Measurements from ENCODE around the gene GRXCR2.

Gene GRXCR2

DNA sequence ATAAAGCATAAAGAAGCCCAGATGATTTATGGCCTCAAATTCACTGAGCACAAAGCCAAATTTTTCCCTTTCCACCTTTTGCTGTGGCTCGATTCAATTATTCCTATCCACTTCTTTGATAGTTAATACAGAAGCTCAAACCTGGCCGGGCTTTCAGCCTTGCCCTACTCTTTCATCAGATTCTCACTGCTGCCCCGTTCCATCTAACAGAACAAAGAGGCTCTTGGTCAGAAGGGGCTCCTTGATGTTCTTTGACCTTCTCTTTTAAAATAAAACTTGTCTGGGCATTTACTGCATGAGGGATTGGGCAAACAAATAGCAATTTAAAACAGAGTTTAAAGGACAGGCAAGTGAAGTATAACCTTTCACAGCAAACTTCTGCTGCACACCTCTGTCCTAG, 9.8 kb downstream of the GRXCR2 start:
- no peak for DNase-seq (ENCODE audit: low read depth)
- no peak overlapping the region for H3K4me3 ChIP-seq (replicated peaks; ENCODE audit: low read depth, low read length)
- TF ChIP-seq, protein P1, sequence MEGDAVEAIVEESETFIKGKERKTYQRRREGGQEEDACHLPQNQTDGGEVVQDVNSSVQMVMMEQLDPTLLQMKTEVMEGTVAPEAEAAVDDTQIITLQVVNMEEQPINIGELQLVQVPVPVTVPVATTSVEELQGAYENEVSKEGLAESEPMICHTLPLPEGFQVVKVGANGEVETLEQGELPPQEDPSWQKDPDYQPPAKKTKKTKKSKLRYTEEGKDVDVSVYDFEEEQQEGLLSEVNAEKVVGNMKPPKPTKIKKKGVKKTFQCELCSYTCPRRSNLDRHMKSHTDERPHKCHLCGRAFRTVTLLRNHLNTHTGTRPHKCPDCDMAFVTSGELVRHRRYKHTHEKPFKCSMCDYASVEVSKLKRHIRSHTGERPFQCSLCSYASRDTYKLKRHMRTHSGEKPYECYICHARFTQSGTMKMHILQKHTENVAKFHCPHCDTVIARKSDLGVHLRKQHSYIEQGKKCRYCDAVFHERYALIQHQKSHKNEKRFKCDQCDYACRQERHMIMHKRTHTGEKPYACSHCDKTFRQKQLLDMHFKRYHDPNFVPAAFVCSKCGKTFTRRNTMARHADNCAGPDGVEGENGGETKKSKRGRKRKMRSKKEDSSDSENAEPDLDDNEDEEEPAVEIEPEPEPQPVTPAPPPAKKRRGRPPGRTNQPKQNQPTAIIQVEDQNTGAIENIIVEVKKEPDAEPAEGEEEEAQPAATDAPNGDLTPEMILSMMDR (IDR thresholded peaks at IDR 0.05; ENCODE audit: low read length, missing control alignments): no peak

DNA sequence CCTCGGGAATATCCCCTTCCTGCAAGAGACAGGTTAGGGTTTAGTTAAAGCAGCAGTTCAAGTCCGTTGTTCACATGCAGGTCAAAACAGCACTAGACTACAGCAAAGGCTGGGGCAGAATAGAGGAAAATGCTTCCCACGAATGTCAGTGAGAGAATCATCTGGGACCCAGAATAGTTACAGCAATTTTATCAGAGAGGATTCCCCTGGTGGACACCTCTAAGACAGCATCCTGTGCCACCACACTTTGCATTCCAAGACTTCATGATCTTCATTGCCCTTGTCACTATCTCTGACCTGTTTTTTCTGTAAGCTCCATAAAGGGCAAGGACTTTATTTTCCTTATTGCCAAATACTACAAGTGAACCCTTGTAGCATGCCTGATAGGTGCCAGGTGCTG, 12.9 kb downstream of the GRXCR2 start:
- no peak for DNase-seq (ENCODE audit: low read depth)
- TF ChIP-seq, protein P1 (IDR thresholded peaks at IDR 0.05; ENCODE audit: low read length, missing control alignments): peak; percentile 18
- H3K4me3 ChIP-seq (replicated peaks; ENCODE audit: low read depth, low read length): no peak overlapping the region

DNA sequence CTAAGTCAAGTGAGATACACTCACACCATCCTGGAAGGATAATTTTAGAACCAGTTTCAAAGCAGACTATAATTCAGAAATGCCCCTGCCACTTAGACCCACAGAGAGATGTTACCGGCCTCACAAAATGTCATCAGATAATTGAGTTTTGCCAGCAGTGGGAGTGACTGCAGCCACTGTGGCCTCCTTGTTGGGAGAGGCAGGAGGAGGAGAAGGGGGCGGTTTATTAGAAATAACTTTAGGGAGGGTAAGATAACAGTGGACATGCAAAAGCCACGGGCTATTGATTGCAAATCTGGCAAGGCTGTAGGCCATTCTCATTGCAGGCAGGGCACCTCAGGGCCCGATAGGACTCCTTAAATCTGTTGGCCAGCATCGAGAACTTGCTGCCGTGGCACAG, 13.4 kb downstream of the GRXCR2 start:
- no peak overlapping the region for H3K4me3 ChIP-seq (replicated peaks; ENCODE audit: low read depth, low read length)
- DNase-seq (ENCODE audit: low read depth): no peak
- TF ChIP-seq, protein P1 (IDR thresholded peaks at IDR 0.05; ENCODE audit: low read length, missing control alignments): no peak

DNA sequence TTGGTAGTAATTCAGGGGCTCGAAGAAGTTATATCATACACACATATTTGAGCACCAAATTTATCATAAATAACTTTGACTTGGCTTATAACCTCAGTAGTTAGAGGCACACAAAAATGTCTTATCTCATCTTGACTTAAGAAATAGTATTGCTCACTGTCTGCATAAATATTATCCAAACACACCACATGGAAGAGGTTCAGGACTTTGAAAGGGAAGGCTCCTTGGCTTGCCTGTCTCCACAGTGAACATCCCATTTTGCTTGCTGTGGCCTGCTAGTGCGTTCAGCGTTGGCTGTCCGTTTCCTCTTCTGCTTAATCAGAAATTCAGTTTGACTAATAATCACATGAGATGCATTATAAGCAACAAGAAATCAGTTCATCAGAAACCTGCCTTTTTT, 13.9 kb downstream of the GRXCR2 start:
- H3K4me3 ChIP-seq (replicated peaks; ENCODE audit: low read depth, low read length): no peak overlapping the region
- DNase-seq (ENCODE audit: low read depth): peak; percentile 41
- TF ChIP-seq, protein P1 (IDR thresholded peaks at IDR 0.05; ENCODE audit: low read length, missing control alignments): no peak

DNA sequence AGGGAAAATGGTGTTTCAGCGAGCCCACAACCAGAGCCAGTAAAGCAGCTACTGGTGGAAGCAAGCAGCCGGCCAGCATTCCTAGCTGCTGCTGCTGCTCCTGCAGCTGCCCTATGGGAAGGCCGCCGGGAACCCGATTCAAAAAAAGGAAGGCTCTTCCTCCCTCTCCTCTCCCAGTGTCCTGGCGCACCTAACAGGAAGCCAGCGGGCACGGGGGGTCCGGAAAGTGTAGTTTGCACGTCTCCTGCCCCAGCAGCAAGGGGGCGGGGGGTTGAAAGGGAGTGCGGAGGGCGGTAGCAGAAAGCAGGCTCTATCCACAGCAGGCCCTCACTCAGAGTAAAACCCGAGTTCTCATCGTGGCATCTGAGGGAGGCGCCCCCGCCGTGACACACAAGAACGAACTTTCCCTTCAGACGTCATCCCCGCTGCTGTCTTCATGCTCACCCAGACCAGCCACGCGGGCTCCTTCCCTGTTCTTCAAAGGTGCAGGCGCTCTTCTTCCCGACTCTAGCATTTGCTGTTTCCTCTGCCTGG, 16.5 kb downstream of the GRXCR2 start:
- TF ChIP-seq, protein P1 (IDR thresholded peaks at IDR 0.05; ENCODE audit: low read length, missing control alignments): no peak
- peak; percentile 68 for DNase-seq (ENCODE audit: low read depth)
- H3K4me3 ChIP-seq (replicated peaks; ENCODE audit: low read depth, low read length): no peak overlapping the region

DNA sequence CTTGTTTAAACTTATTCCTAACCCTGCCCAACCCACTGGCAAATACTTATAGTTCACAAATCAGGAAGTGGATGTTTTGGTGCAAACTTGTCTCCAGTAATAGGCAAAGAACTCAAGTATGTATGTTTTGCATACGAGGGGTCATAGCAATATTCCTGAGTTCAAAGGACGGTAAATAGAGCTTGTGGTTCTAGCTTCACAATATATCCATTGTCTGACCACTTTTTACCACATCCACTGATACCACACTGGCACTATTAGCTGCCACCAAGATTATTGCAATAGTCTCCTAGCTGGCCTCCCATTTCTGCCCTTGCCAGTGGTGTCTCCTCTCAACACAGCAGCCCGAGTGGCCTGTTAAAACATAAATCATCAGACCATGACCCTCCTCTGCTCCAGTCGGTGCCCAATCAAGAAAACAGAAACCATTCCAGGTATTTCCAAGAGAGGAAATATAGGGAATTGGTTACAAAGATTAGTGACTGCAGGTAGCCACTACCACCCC, 17.0 kb downstream of the GRXCR2 start:
- DNase-seq (ENCODE audit: low read depth): no peak

More for the DNA sequence above, 17.0 kb downstream of the GRXCR2 start:
- no peak overlapping the region for H3K4me3 ChIP-seq (replicated peaks; ENCODE audit: low read depth, low read length)
- TF ChIP-seq, protein P1 (IDR thresholded peaks at IDR 0.05; ENCODE audit: low read length, missing control alignments): no peak
